Naive thymus-derived CD8-positive, alpha-beta T cell (primary cell): Measurements from ENCODE around the gene SLC17A9. TPM values are rescaled to one million over a fixed set of nuclear protein-coding genes. Genes with fewer than 3 reads are reported as not detected.

Source experiments
- ATAC-seq, 2 donors: fragments of 150-1000 bp; cut with Tn5 transposase in 1 of 2; sonication (Bioruptor Pico), chemical (Tn5 transposase) in 1 of 2; 1 replicate in 1 of 2; 2 replicates in 1 of 2; pipeline ENCODE4 v1.10.0; 2021; ENCODE audit warnings: mild to moderate bottlenecking in 2 of 2, moderate library complexity in 2 of 2
- POLR2A ChIA-PET: fragments of 350-600 bp; sonication (Branson Sonifier 250); formaldehyde crosslinking; loops from one replicate; lab custom pipeline; 2021; ENCODE audit warnings: antibody characterized with exemption; lab: Charles Lee
- DNase-seq, 10 donors: peaks; one replicate each; pipeline versions ENCODE4 v3.0.0 to v3.0.0-alpha.2; 2020 to 2022
- H3K27ac Mint-ChIP-seq, 10 donors: one replicate each; pipeline ENCODE4 v1.8.0; 2020 to 2022; ENCODE audit warnings: mild to moderate bottlenecking in 10 of 10, mixed read lengths in 10 of 10, moderate library complexity in 4 of 10, inconsistent platforms in 1 of 10
- H3K27me3 Mint-ChIP-seq, 5 donors: one replicate each; pipeline ENCODE4 v1.8.0; 2021 to 2022; ENCODE audit warnings: mixed read lengths in 5 of 5
- H3K36me3 Mint-ChIP-seq, 3 donors: one replicate each; pipeline ENCODE4 v1.8.0; 2020 to 2022; ENCODE audit warnings: mixed read lengths in 3 of 3, mild to moderate bottlenecking in 2 of 3, inconsistent platforms in 1 of 3
- H3K4me1 Mint-ChIP-seq, 4 donors: one replicate each; pipeline ENCODE4 v1.8.0; 2021 to 2022; ENCODE audit warnings: mixed read lengths in 4 of 4
- H3K4me3 Mint-ChIP-seq, 10 donors: one replicate each; pipeline ENCODE4 v1.8.0; 2020 to 2022; ENCODE audit warnings: mild to moderate bottlenecking in 10 of 10, mixed read lengths in 10 of 10, moderate library complexity in 6 of 10, inconsistent platforms in 1 of 10
- H3K9me3 Mint-ChIP-seq, 9 donors: one replicate each; pipeline ENCODE4 v1.8.0; 2020 to 2022; ENCODE audit warnings: mixed read lengths in 9 of 9, mild to moderate bottlenecking in 3 of 9, inconsistent platforms in 1 of 9, moderate library complexity in 1 of 9
- polyA plus RNA-seq, 3 donors: library from polyadenylated mRNA; unstranded; fragments of 300-500 nt; fragmentation: Illumina TruSeq; gene quantifications; one replicate each; pipeline ENCODE4 v1.2.3, GENCODE V29; 2021
- total RNA-seq, 8 experiments: library from RNA in 2 of 8; stranded (reverse) in 2 of 8; gene quantifications; one replicate each; pipeline ENCODE4 v1.2.3 and lab custom pipeline; 2021 to 2026

The SLC17A9 gene
- total and polyA plus RNA-seq, 5 experiments from 2014 or later: 1.2 to 11.3 (median 2.0) TPM

- DNase-seq (no peak), ATAC-seq (no peak)
- peaks cover 27 to 49% (median 36%) of the 10 kb centered on the region in 4 donors for H3K4me1 Mint-ChIP-seq
- peak overlapping the region in 1 of 10 donors; percentile 18 for H3K27ac Mint-ChIP-seq
- POLR2A ChIA-PET: interaction anchor here (0.9 to 3.0 kb wide), 2 partner anchors 11 to 22 kb away, joined by 5 to 13 read pairs; no protein-coding TSS in a partner anchor
- H3K27me3 Mint-ChIP-seq: no peaks in the 10 kb centered on the region
- H3K36me3 Mint-ChIP-seq: peaks cover 0 to 80% (median 5%) of the 10 kb centered on the region in 3 donors
- H3K9me3 Mint-ChIP-seq: no peaks in the 10 kb centered on the region
- H3K4me3 Mint-ChIP-seq: no peak overlapping the region
Measured at GRCh38 chr20:62943396-62943795, 9.1 kb upstream of the SLC17A9 start.

GRCh38 chr20:62944184-62944583 is 8.3 kb upstream of the SLC17A9 start:
- H3K9me3 Mint-ChIP-seq: no peaks in the 10 kb centered on the region
- H3K4me3 Mint-ChIP-seq: no peak overlapping the region
- H3K27ac Mint-ChIP-seq: peak overlapping the region in 1 of 10 donors; percentile 9
- no peaks in the 10 kb centered on the region for H3K27me3 Mint-ChIP-seq
- ATAC-seq: no peak
- POLR2A ChIA-PET: interaction anchor here (0.9 to 1.4 kb wide), 3 partner anchors 10 to 37 kb away, joined by 3 to 5 read pairs (median 5); no protein-coding TSS in a partner anchor
- H3K36me3 Mint-ChIP-seq: peaks cover 0 to 85% (median 10%) of the 10 kb centered on the region in 3 donors
- DNase-seq: no peak
- H3K4me1 Mint-ChIP-seq: peaks cover 23 to 44% (median 28%) of the 10 kb centered on the region in 4 donors

GRCh38 chr20:62944746-62945145 is 7.8 kb upstream of the SLC17A9 start:
- Mint-ChIP-seq H3K4me3 (no peak overlapping the region), H3K36me3 (peaks cover 0 to 84% (median 16%) of the 10 kb centered on the region in 3 donors), H3K27ac (peak overlapping the region in 1 of 10 donors; percentile 33), H3K27me3 (no peaks in the 10 kb centered on the region), H3K4me1 (peaks cover 18 to 42% (median 23%) of the 10 kb centered on the region in 4 donors), H3K9me3 (no peaks in the 10 kb centered on the region)
- POLR2A ChIA-PET: interaction anchor here (0.9 to 1.4 kb wide), 2 partner anchors 9 to 36 kb away, joined by 3 to 5 read pairs; no protein-coding TSS in a partner anchor
- no peak for DNase-seq
- ATAC-seq: no peak

GRCh38 chr20:62945771-62946339 is 6.7 kb upstream of the SLC17A9 start:
- no peak for DNase-seq
- Mint-ChIP-seq H3K4me1 (peaks cover 14 to 39% (median 21%) of the 10 kb centered on the region in 4 donors), H3K27me3 (no peaks in the 10 kb centered on the region), H3K27ac (no peak overlapping the region), H3K4me3 (no peak overlapping the region), H3K36me3 (peaks cover 0 to 86% (median 23%) of the 10 kb centered on the region in 3 donors), H3K9me3 (no peaks in the 10 kb centered on the region)
- ATAC-seq: no peak
- POLR2A ChIA-PET: interaction anchor here (1.1 kb wide), 1 partner anchor 8 kb away, joined by 5 read pairs; the partner anchor contains the start of gene GID8

- peaks cover 0 to 75% (median 23%) of the 10 kb centered on the region in 3 donors for H3K36me3 Mint-ChIP-seq
- no peaks in the 10 kb centered on the region for H3K9me3 Mint-ChIP-seq
- H3K4me1 Mint-ChIP-seq: peaks cover 12 to 35% (median 16%) of the 10 kb centered on the region in 4 donors
- POLR2A ChIA-PET: interaction anchor here (1.1 kb wide), 1 partner anchor 9 kb away, joined by 5 read pairs; the partner anchor contains the start of gene GID8
- H3K27ac Mint-ChIP-seq: peak overlapping the region in 1 of 10 donors; percentile 22
- no peak overlapping the region for H3K4me3 Mint-ChIP-seq
- H3K27me3 Mint-ChIP-seq: no peaks in the 10 kb centered on the region
- DNase-seq (no peak), ATAC-seq (no peak)
Measured at GRCh38 chr20:62946918-62947317, 5.6 kb upstream of the SLC17A9 start.

GRCh38 chr20:62947532-62948300 is 4.8 kb upstream of the SLC17A9 start:
- H3K4me3 Mint-ChIP-seq: no peak overlapping the region
- no peaks in the 10 kb centered on the region for H3K27me3 Mint-ChIP-seq
- POLR2A ChIA-PET: interaction anchor here (0.7 to 1.5 kb wide), 2 partner anchors 10 to 78 kb away, joined by 4 to 7 read pairs; partner anchors contain the start of gene GID8
- no peak for DNase-seq
- peaks cover 0 to 67% (median 22%) of the 10 kb centered on the region in 3 donors for H3K36me3 Mint-ChIP-seq
- peaks cover 5 to 36% (median 18%) of the 10 kb centered on the region in 4 donors for H3K4me1 Mint-ChIP-seq
- no peak for ATAC-seq
- no peaks in the 10 kb centered on the region for H3K9me3 Mint-ChIP-seq
- H3K27ac Mint-ChIP-seq: peak overlapping the region in 2 of 10 donors; percentile 21 to 29

GRCh38 chr20:62949153-62949821 is 3.2 kb upstream of the SLC17A9 start:
- DNase-seq (no peak), ATAC-seq (no peak)
- H3K4me3 Mint-ChIP-seq: no peak overlapping the region
- H3K27ac Mint-ChIP-seq: peak overlapping the region in 3 of 10 donors; percentile 31 to 65 (median 38)
- H3K9me3 Mint-ChIP-seq: no peaks in the 10 kb centered on the region
- no peaks in the 10 kb centered on the region for H3K27me3 Mint-ChIP-seq
- H3K4me1 Mint-ChIP-seq: peaks cover 19 to 47% (median 23%) of the 10 kb centered on the region in 4 donors
- POLR2A ChIA-PET: interaction anchor here (0.7 to 1.5 kb wide), 5 partner anchors 10 to 33 kb away, joined by 3 to 7 read pairs (median 4); partner anchors contain the start of gene GID8
- H3K36me3 Mint-ChIP-seq: peaks cover 0 to 51% (median 20%) of the 10 kb centered on the region in 3 donors

- Mint-ChIP-seq H3K27me3 (no peaks in the 10 kb centered on the region), H3K4me3 (peak overlapping the region in 3 of 10 donors; percentile 7 to 39 (median 31)), H3K9me3 (no peaks in the 10 kb centered on the region), H3K36me3 (peaks cover 0 to 45% (median 20%) of the 10 kb centered on the region in 3 donors), H3K27ac (peak overlapping the region in 6 of 10 donors; percentile 31 to 82 (median 58)), H3K4me1 (peaks cover 17 to 54% (median 29%) of the 10 kb centered on the region in 4 donors)
- POLR2A ChIA-PET: interaction anchor here (0.8 to 1.4 kb wide), 2 partner anchors 9 kb away, joined by 3 to 4 read pairs; no protein-coding TSS in a partner anchor
- ATAC-seq (no peak), DNase-seq (no peak)
Measured at GRCh38 chr20:62949962-62950361, 2.5 kb upstream of the SLC17A9 start.

GRCh38 chr20:62950741-62951140 is 1.8 kb upstream of the SLC17A9 start:
- Mint-ChIP-seq H3K27me3 (no peaks in the 10 kb centered on the region), H3K4me1 (peaks cover 17 to 61% (median 32%) of the 10 kb centered on the region in 4 donors), H3K36me3 (peaks cover 0 to 37% (median 20%) of the 10 kb centered on the region in 3 donors), H3K27ac (peak overlapping the region in 6 of 10 donors; percentile 8 to 75 (median 34)), H3K9me3 (no peaks in the 10 kb centered on the region), H3K4me3 (no peak overlapping the region)
- ATAC-seq (no peak), DNase-seq (no peak)
- POLR2A ChIA-PET: interaction anchor here (0.8 to 1.4 kb wide), 2 partner anchors 9 to 10 kb away, joined by 3 to 4 read pairs; no protein-coding TSS in a partner anchor

- Mint-ChIP-seq H3K4me3 (peak overlapping the region in 8 of 10 donors; percentile 8 to 63 (median 28)), H3K4me1 (peaks cover 19 to 66% (median 32%) of the 10 kb centered on the region in 4 donors), H3K27ac (peak overlapping the region in 9 of 10 donors; percentile 1 to 88 (median 65)), H3K27me3 (no peaks in the 10 kb centered on the region), H3K9me3 (no peaks in the 10 kb centered on the region), H3K36me3 (peaks cover 0 to 33% (median 20%) of the 10 kb centered on the region in 3 donors)
- ATAC-seq (no peak), DNase-seq (no peak)
- POLR2A ChIA-PET: no interaction called here
Measured at GRCh38 chr20:62951143-62951895, 1.2 kb upstream of the SLC17A9 start.

GRCh38 chr20:62951896-62952372 is 575 bp upstream of the SLC17A9 start:
- Mint-ChIP-seq H3K9me3 (no peaks in the 10 kb centered on the region), H3K36me3 (peaks cover 0 to 29% (median 19%) of the 10 kb centered on the region in 3 donors), H3K27me3 (no peaks in the 10 kb centered on the region), H3K4me3 (peak overlapping the region; percentile 44 to 92 (median 68)), H3K27ac (peak overlapping the region in 8 of 10 donors; percentile 60 to 90 (median 74)), H3K4me1 (peaks cover 19 to 62% (median 32%) of the 10 kb centered on the region in 4 donors)
- no peak for DNase-seq
- ATAC-seq: no peak
- POLR2A ChIA-PET: interaction anchor here (3.9 to 4.6 kb wide), 2 partner anchors 15 to 34 kb away, joined by 54 to 90 read pairs; partner anchors contain the start of gene GID8
